K562 (cell line): ENCODE data around the gene CYLD. TPM values are rescaled to one million over a fixed set of nuclear protein-coding genes. Genes with fewer than 3 reads are reported as not detected.

ENCODE experiments used
- CHD2 ChIP-seq: IDR thresholded peaks from 2 replicates; pipeline ENCODE4 v1.6.1; 2011; ENCODE audit warnings: low read depth, low read length
- CREM ChIP-seq: IDR thresholded peaks from 2 replicates; pipeline ENCODE4 v1.6.1; 2014; ENCODE audit warnings: antibody characterized with exemption, low read depth
- GABPA ChIP-seq: fragments of 200-800 bp; sonication (Bioruptor generic); conservative IDR thresholded peaks from 2 replicates; pipeline ENCODE4 v1.6.1; 2016; ENCODE audit warnings: low read depth, missing genetic modification characterization, missing compliant biosample characterization
- L3MBTL2 ChIP-seq: fragments of 450-650 bp; IDR thresholded peaks from 2 replicates; pipeline ENCODE4 v1.6.1; 2016; ENCODE audit warnings: mild to moderate bottlenecking, moderate library complexity
- MAFK ChIP-seq: IDR thresholded peaks from 2 replicates; pipeline ENCODE4 v1.6.1; 2011; ENCODE audit warnings: low read length, improper control_type of control experiment
- MIER1 ChIP-seq: fragments of 450-650 bp; IDR thresholded peaks from 2 replicates; pipeline ENCODE4 v1.6.1; 2016; ENCODE audit warnings: antibody characterized with exemption, mild to moderate bottlenecking, low read depth
- NCOA6 ChIP-seq: fragments of 450-650 bp; IDR thresholded peaks from 2 replicates; pipeline ENCODE4 v1.6.1; 2017; ENCODE audit warnings: mild to moderate bottlenecking
- NCOR1 ChIP-seq: fragments of 450-650 bp; IDR thresholded peaks from 2 replicates; pipeline ENCODE4 v1.6.1; 2016; ENCODE audit warnings: mild to moderate bottlenecking, moderate library complexity
- NR2C1 ChIP-seq, 2 experiments: fragments of 450-650 bp; IDR thresholded peaks; 2 replicates each; pipeline ENCODE4 v1.6.1; 2017; ENCODE audit warnings: mild to moderate bottlenecking in 2 of 2, antibody characterized with exemption in 1 of 2, inconsistent platforms in 1 of 2, missing compliant biosample characterization in 1 of 2, missing genetic modification characterization in 1 of 2
- POLR3A ChIP-seq: IDR thresholded peaks from 2 replicates; pipeline ENCODE4 v1.6.1; 2011; ENCODE audit warnings: borderline replicate concordance, mild to moderate bottlenecking, moderate library complexity; ENCODE audit not compliant: insufficient read length, insufficient read depth; ENCODE audit errors: extremely low read depth
- POU5F1 ChIP-seq: fragments of 150-350 bp; IDR thresholded peaks from 2 replicates; pipeline ENCODE4 v1.6.1; 2014; ENCODE audit warnings: borderline replicate concordance, low read length, low read depth, mild to moderate bottlenecking; ENCODE audit not compliant: partially characterized antibody
- RB1 ChIP-seq: fragments of 450-650 bp; IDR thresholded peaks from 2 replicates; pipeline ENCODE4 v1.6.1; 2017; ENCODE audit warnings: low read depth, mild to moderate bottlenecking
- TCF7 ChIP-seq: sonication (generic); IDR thresholded peaks from 2 replicates; pipeline ENCODE4 v1.6.1; 2016; ENCODE audit warnings: antibody characterized with exemption, borderline replicate concordance
- TRIM28 ChIP-seq: fragments of 450-650 bp; IDR thresholded peaks from 2 replicates; pipeline ENCODE4 v1.6.1; 2017
- TSHZ1 ChIP-seq: fragments of 250-450 bp; sonication (Bioruptor Pico); IDR thresholded peaks from 2 replicates; pipeline ENCODE4 v1.4.0; 2020; ENCODE audit warnings: mild to moderate bottlenecking, moderate library complexity
- ZNF449 ChIP-seq: fragments of 250-450 bp; sonication (Bioruptor Pico); IDR thresholded peaks from 2 replicates; pipeline ENCODE4 v1.8.0; 2022; ENCODE audit warnings: moderate library complexity, mild to moderate bottlenecking, inconsistent platforms
- polyA plus RNA-seq, 8 experiments: library from polyadenylated mRNA; depleted of rRNA in 4 of 8; stranded (reverse) in 5 of 8; unstranded in 3 of 8; fragments of >200 nt; fragmentation: Nextera tagmentation in 2 of 8; fragmentation: Illumina TruSeq in 1 of 8; extraction: Ambion mirVana in 2 of 8; extraction: Trizol in 1 of 8; gene quantifications; 2 replicates each; pipeline versions ENCODE4 v1.2.1 to v1.2.3, GENCODE V29; 2011 to 2014; ENCODE audit warnings: inconsistent platforms in 1 of 8, missing spikeins in 1 of 8
- total RNA-seq, 7 experiments: library from RNA; depleted of rRNA in 6 of 7; stranded (reverse); fragments of >200 nt in 6 of 7; fragmentation: Illumina TruSeq in 2 of 7; extraction: Trizol in 2 of 7; gene quantifications; 2 replicates each; pipeline versions ENCODE4 v1.2.1 to v1.2.3, GENCODE V29; 2011 to 2021; ENCODE audit warnings: low replicate concordance in 1 of 7

CYLD gene
- total and polyA plus RNA-seq, 9 of the 15 experiments (the other 6 are each of a cell fraction or from before 2014, with no cell fraction given) = 3.4 to 7.4 (median 5.3) TPM

- TF ChIP-seq TSHZ1 (CRISPR knock-in tag) (no peak), MIER1 (no peak), NCOR1 (no peak), GABPA (tag) (no peak), CHD2 (no peak), NCOA6 (no peak), POU5F1 (no peak), NR2C1 (IDR thresholded peaks at IDR 0.05) (no peak), NR2C1 (tag; IDR thresholded peaks at IDR 0.05) (no peak), L3MBTL2 (peak; percentile 50), MAFK (no peak), ZNF449 (no peak), CREM (peak; percentile 71), RB1 (no peak), TRIM28 (no peak), TCF7 (no peak), POLR3A (no peak)
These were observed 45.1 kb upstream of the CYLD start (continued) for GRCh38 chr16:50696575-50697420.
